Activated CD8-positive, alpha-beta memory T cell treated with anti-CD3 and anti-CD28 coated beads, Interleukin-2, amount 50 U/mL, for 4 hours (primary cell): Measurements from ENCODE around the gene LYPD8.

ENCODE experiments used
- DNase-seq: peaks from one replicate; pipeline ENCODE4 v3.0.0-alpha.2; 2020

Gene LYPD8

DNA sequence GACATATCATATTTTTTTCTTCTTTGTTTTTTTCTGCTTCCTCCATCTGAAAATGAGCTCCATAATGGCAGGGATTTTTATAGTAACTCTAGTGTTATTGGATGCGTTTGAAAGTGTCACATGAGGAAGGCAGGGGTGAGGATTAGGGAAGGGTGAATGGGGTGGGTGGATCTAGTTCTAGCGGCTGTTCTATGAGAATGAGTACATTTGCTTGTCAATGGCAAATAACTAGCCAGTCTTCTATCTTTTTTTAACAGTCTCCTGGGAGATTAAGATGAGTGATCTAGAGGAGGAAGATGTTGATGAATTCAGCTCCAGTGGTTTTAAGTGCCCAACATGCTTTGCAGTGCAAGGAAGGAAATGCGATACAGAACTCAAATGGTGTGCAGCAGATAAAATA is 58.8 kb downstream of the LYPD8 start:
- no peak for DNase-seq

DNA sequence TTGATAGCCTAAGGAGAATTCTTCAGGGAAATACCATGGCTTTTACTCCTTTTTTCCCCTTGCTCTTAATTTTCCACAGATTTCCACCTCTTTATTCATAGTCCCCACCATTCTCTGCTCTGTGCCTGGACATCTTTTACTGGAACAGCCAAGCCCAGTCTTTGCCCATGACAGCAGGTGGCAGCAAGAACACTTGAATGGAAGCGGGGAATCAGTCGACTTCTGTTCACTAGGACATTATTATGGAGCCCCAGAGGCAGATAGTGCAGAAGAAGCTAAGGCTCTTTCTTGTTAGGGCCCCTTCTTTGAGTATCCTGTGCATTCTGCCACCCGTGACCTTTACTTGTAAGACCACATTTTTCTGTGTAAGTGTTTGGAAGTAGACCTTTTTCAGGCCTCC is 59.3 kb downstream of the LYPD8 start:
- no peak for DNase-seq

DNA sequence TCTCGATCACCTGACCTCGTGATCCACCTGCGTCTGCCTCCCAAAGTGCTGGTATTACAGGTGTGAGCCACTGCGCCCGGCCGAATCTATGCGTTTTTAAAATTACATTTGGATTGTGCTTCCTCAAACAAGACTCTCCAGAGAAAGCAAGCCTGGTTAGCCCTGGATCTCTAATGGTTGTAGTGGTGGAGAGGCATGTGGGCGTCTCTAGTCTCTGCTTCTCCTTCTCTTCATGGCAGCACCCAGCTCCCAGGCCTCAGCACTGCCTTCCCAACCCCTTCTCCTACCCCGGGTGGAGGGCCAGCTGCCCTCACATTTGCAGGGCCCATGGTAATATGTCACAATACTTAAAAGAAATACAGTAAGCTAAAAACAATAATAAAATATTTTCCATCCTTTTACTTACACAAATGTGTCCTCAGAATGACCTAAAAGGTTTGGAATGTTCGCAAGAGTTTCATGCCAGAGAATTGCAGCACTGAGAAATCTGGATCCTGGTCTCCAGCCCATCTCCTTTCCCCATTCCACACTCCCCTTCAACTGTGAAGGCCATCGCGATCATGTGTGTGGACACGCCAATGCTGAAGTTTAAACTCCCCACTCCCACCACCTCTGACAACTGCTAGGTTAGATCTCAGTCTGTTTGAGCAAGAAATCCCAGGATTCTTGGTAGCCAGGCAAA is 60.0 kb downstream of the LYPD8 start:
- no peak for DNase-seq

DNA sequence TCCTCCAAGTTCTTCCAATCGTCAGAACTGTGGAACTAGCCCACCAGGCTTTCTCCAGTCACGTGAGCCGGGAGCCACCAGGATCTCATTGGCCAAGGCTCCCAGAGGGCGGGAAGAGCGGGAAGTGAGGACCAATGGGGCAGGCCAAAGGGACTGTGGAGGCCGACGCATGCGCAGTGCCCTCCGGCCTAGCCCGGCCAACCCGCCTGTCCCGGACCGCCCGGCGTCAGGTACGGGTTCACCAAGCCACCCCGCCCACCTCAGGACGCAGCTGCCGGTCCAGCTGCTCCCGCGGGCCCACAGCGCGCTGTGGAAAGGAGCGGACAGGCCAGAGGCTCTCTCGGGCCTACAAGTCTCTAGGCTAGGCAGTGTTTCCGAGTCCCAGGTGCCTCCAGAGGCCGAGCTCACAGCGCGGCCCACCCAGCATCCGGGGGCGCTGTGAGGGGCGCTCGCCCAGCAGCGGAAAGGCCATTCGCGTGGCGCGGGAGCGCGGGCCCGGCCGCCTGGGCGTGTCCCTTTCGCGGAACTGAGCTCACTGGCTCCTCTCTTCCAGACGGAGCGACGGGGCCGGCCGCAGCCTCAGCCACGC is 63.9 kb downstream of the LYPD8 start:
- no peak for DNase-seq
